Subcutaneous abdominal adipose tissue (tissue), 5 donors: ENCODE measurements around the gene TBC1D8.

Experiments
- H3K27ac ChIP-seq: one replicate; pipeline ENCODE4 v1.7.0; 2013; ENCODE audit warnings: low read depth, mild to moderate bottlenecking, inconsistent platforms, low read length, moderate library complexity
- H3K27me3 ChIP-seq, 5 donors: one replicate each; pipeline ENCODE4 v1.7.0; 2013; ENCODE audit warnings: low read length in 5 of 5, inconsistent platforms in 1 of 5; ENCODE audit not compliant: control insufficient read depth in 5 of 5, insufficient read depth in 4 of 5
- H3K36me3 ChIP-seq, 5 donors: one replicate each; pipeline ENCODE4 v1.7.0; 2013; ENCODE audit warnings: low read length in 5 of 5; ENCODE audit not compliant: control insufficient read depth in 5 of 5, insufficient read depth in 5 of 5
- H3K4me1 ChIP-seq, 5 donors: one replicate each; pipeline ENCODE4 v1.7.0; 2013; ENCODE audit warnings: low read length in 5 of 5, mild to moderate bottlenecking in 3 of 5, moderate library complexity in 1 of 5; ENCODE audit not compliant: control insufficient read depth in 5 of 5, insufficient read depth in 5 of 5
- H3K4me3 ChIP-seq, 5 donors: one replicate each; pipeline ENCODE4 v1.7.0; 2013; ENCODE audit warnings: low read length in 5 of 5, low read depth in 1 of 5
- H3K9ac ChIP-seq, 5 donors: one replicate each; pipeline ENCODE4 v1.7.0; 2013; ENCODE audit warnings: low read length in 5 of 5, mild to moderate bottlenecking in 4 of 5, moderate library complexity in 3 of 5
- H3K9me3 ChIP-seq, 5 donors: one replicate each; pipeline ENCODE4 v1.7.0; 2013; ENCODE audit warnings: low read length in 5 of 5; ENCODE audit not compliant: control insufficient read depth in 5 of 5
- donor health status: healthy.
- donor health status: healthy.
- donor health status: healthy.
- donor health status: healthy.
- donor health status: healthy.

The TBC1D8 gene

GRCh38 chr2:101106453-101107181 is 44.6 kb downstream of the TBC1D8 start:
- Histone ChIP-seq H3K27me3 (no peaks in the 10 kb centered on the region), H3K9ac (no peak overlapping the region), H3K36me3 (no peaks in the 10 kb centered on the region), H3K27ac (no peak overlapping the region), H3K9me3 (peaks cover 0 to 5% (median 0%) of the 10 kb centered on the region in 5 donors), H3K4me3 (no peak overlapping the region), H3K4me1 (peaks cover 3 to 19% (median 4%) of the 10 kb centered on the region in 5 donors)

DNA sequence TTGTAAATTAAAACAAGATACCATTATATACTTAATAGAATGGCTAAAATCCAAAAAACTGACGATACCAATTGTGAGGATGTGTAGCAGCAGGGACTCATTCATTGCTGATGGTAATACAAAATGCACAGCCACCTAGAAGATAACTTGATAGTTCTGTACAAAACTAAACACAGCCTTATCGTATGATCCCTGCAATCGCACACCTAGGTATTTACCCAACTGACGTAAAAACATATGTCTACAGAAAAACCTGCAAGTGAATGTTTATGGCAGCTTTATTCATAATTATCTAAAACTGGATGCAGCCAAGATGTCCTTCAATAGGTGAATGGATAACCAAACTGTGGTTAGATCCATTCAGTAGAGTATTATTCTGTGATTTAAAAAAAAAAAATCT is 45.5 kb downstream of the TBC1D8 start:
- peaks cover 0 to 14% (median 0%) of the 10 kb centered on the region in 5 donors for H3K4me1 ChIP-seq

DNA sequence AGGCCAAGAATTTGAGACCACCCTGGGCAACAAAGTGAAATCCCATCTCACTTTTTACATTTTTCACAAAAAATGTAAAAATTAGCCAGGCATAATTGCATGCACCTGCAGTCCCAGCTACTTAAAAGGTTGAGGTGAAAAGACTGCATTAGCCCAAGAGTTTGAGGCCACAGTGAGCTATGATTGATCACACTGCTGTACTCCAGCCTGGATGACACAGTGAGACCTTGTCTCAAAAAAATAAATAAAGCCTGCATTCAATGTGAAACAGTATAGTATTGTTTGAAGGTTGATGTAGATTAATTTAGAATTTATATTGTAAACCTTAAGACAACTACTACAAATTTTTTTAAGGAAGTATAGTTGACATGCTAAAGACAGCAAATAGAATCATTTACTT is 53.5 kb downstream of the TBC1D8 start:
- Histone ChIP-seq H3K4me3 (no peak overlapping the region), H3K9ac (no peak overlapping the region), H3K27ac (no peak overlapping the region), H3K4me1 (no peaks in the 10 kb centered on the region), H3K27me3 (no peaks in the 10 kb centered on the region), H3K9me3 (peaks cover 0 to 4% (median 0%) of the 10 kb centered on the region in 5 donors), H3K36me3 (no peaks in the 10 kb centered on the region)

More for the DNA sequence above, 45.5 kb downstream of the TBC1D8 start:
- Histone ChIP-seq H3K36me3 (no peaks in the 10 kb centered on the region), H3K27me3 (no peaks in the 10 kb centered on the region), H3K27ac (no peak overlapping the region), H3K9ac (no peak overlapping the region), H3K9me3 (peaks cover 0 to 5% (median 0%) of the 10 kb centered on the region in 5 donors), H3K4me3 (no peak overlapping the region)

DNA sequence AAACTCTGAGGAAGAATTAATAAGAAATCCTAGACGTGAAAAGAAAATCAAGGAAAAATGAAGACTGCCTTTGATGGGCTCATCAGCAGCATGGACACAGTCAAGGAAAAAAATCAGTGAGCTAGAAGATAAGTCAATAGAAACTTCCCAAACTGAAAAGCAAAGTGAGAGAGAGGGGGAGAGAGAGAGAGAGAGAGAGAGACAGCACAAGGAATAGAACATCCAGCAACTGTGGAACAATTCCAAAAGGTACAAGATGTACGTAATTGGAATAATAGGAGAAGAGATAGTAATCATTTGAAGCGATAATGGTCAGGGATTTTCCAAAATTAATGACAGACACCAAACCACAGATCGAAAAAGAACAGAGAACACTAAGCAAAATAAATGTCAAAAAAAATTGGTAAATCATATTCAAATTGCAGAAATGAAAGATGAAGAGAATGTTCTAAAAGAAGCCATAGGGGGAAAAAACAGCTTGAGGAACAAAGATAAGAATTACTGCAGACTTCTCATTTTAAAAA is 54.5 kb downstream of the TBC1D8 start:
- H3K4me1 ChIP-seq = no peaks in the 10 kb centered on the region
- no peak overlapping the region for H3K4me3 ChIP-seq
- H3K36me3 ChIP-seq = no peaks in the 10 kb centered on the region
- H3K9me3 ChIP-seq = peaks cover 0 to 4% (median 0%) of the 10 kb centered on the region in 5 donors
- no peaks in the 10 kb centered on the region for H3K27me3 ChIP-seq
- H3K9ac ChIP-seq = no peak overlapping the region
- no peak overlapping the region for H3K27ac ChIP-seq

GRCh38 chr2:101094351-101094750 is 56.8 kb downstream of the TBC1D8 start:
- Histone ChIP-seq H3K9ac (no peak overlapping the region), H3K4me1 (no peaks in the 10 kb centered on the region), H3K27me3 (no peaks in the 10 kb centered on the region), H3K27ac (no peak overlapping the region), H3K9me3 (peaks cover 0 to 4% (median 0%) of the 10 kb centered on the region in 5 donors), H3K36me3 (peaks cover 0 to 8% (median 0%) of the 10 kb centered on the region in 5 donors), H3K4me3 (no peak overlapping the region)

GRCh38 chr2:101089942-101090799 is 61.0 kb downstream of the TBC1D8 start:
- no peaks in the 10 kb centered on the region for H3K4me1 ChIP-seq
- peaks cover 0 to 8% (median 0%) of the 10 kb centered on the region in 5 donors for H3K36me3 ChIP-seq
- no peak overlapping the region for H3K27ac ChIP-seq
- no peak overlapping the region for H3K4me3 ChIP-seq
- H3K27me3 ChIP-seq = no peaks in the 10 kb centered on the region
- H3K9ac ChIP-seq = no peak overlapping the region
- no peaks in the 10 kb centered on the region for H3K9me3 ChIP-seq

DNA sequence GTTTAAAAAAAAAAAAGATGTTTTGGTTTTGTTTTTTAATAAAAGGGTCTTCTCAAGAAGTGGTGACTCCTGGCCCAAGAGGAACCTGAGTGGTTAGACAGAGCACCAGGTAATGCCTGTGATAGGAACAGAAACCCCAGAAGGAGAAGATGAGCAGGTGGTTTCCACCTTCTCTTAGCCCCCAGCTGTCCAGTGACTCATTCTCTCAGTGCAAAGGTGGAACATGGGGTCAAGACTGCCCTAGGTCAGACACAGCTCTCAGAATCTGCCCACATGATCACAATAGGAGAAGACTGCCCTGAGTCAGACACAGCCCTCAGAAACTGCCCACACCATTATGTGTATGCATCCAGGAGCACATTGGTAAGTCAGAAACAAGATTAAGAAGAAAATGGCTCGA is 61.8 kb downstream of the TBC1D8 start:
- peaks cover 0 to 8% (median 0%) of the 10 kb centered on the region in 5 donors for H3K36me3 ChIP-seq
- no peak overlapping the region for H3K27ac ChIP-seq
- H3K27me3 ChIP-seq = no peaks in the 10 kb centered on the region
- no peaks in the 10 kb centered on the region for H3K9me3 ChIP-seq
- no peaks in the 10 kb centered on the region for H3K4me1 ChIP-seq
- H3K4me3 ChIP-seq = no peak overlapping the region
- no peak overlapping the region for H3K9ac ChIP-seq

DNA sequence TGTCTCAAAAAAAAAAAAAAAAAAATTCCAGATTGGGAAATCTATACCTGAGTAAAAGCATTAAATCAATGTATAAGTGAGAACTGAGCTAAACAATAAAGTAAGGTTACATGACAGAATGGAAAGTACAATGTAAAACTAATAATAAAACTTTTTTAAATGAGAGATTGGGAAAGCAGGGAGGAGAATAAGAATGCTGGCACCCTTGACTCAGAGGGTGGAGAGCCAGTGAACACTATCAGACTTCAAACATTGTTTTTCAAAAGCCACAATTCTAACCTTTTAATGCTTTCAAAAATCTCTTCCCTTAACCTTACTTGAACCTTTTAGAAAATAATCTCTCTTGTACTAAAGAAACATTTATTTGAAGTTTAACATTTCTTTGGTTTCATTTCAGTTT is 63.5 kb downstream of the TBC1D8 start:
- H3K36me3 ChIP-seq = peaks cover 0 to 8% (median 0%) of the 10 kb centered on the region in 5 donors
- H3K9ac ChIP-seq = no peak overlapping the region
- H3K27ac ChIP-seq = no peak overlapping the region
- H3K4me1 ChIP-seq = no peaks in the 10 kb centered on the region
- no peaks in the 10 kb centered on the region for H3K9me3 ChIP-seq
- H3K27me3 ChIP-seq = no peaks in the 10 kb centered on the region
- H3K4me3 ChIP-seq = no peak overlapping the region

GRCh38 chr2:101083613-101084012 is 67.6 kb downstream of the TBC1D8 start:
- peaks cover 0 to 5% (median 0%) of the 10 kb centered on the region in 5 donors for H3K36me3 ChIP-seq
- no peaks in the 10 kb centered on the region for H3K9me3 ChIP-seq

DNA sequence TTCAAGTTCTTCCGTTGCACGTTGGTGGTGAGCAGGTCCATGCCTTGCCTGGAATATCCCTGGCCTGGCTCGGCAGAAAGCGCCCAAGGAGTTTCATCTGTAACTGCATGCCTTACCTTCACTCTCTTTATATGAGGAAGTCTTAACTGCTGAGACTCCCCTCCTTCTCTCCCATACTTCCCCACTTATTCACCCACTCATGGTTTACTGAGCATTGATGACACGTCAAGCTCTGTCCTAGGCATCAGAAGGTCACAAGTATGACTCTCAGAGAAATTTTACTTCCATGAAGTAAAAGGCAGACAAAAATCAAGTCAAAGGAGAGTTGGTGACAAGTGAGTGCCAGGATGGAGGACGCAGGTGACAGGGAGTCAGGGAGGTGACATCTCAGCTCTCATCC is 68.2 kb downstream of the TBC1D8 start:
- peaks cover 0 to 5% (median 0%) of the 10 kb centered on the region in 5 donors for H3K36me3 ChIP-seq
- no peak overlapping the region for H3K9ac ChIP-seq
- no peak overlapping the region for H3K4me3 ChIP-seq
- no peaks in the 10 kb centered on the region for H3K9me3 ChIP-seq
- H3K4me1 ChIP-seq = no peaks in the 10 kb centered on the region
- H3K27ac ChIP-seq = no peak overlapping the region
- no peaks in the 10 kb centered on the region for H3K27me3 ChIP-seq

More at GRCh38 chr2:101083613-101084012, 67.6 kb downstream of the TBC1D8 start:
- H3K4me3 ChIP-seq = no peak overlapping the region
- no peak overlapping the region for H3K27ac ChIP-seq
- H3K4me1 ChIP-seq = no peaks in the 10 kb centered on the region
- H3K27me3 ChIP-seq = no peaks in the 10 kb centered on the region
- no peak overlapping the region for H3K9ac ChIP-seq
